Testis (tissue), 3 donors: ENCODE data around the gene VIPR1. TPM values are rescaled to one million over a fixed set of nuclear protein-coding genes. Genes with fewer than 3 reads are reported as not detected.

Experiments used
- DNase-seq: peaks from one replicate; pipeline ENCODE4 v3.0.0-alpha.2; 2019
- H3K27ac ChIP-seq, 2 donors: fragments of 200-600 bp; sonication (generic); one replicate each; pipeline ENCODE4 v1.5.1; 2019
- H3K27me3 ChIP-seq: fragments of 200-600 bp; sonication (generic); one replicate; pipeline ENCODE4 v1.5.1; 2019
- H3K36me3 ChIP-seq: fragments of 200-600 bp; sonication (generic); one replicate; pipeline ENCODE4 v1.5.1; 2017; ENCODE audit warnings: low read depth; ENCODE audit errors: missing control alignments
- H3K4me1 ChIP-seq: fragments of 200-600 bp; sonication (generic); one replicate; pipeline ENCODE4 v1.5.1; 2019
- H3K4me3 ChIP-seq, 2 donors: fragments of 200-600 bp; sonication (generic); one replicate each; pipeline ENCODE4 v1.5.1; 2017 to 2019
- H3K9me3 ChIP-seq: fragments of 200-600 bp; sonication (generic); one replicate; pipeline ENCODE4 v1.5.1; 2017
- CTCF ChIP-seq, 3 experiments: fragments of 450-650 bp in 2 of 3; fragments of 200-600 bp in 1 of 3; sonication (generic) in 1 of 3; IDR thresholded peaks; one replicate each; pipeline ENCODE4 v1.5.1; 2016 to 2019; ENCODE audit warnings: antibody characterized with exemption in 3 of 3, mild to moderate bottlenecking in 2 of 3, moderate library complexity in 1 of 3
- POLR2A ChIP-seq: fragments of 450-650 bp; IDR thresholded peaks from one replicate; pipeline ENCODE4 v1.6.1; 2017; ENCODE audit warnings: antibody characterized with exemption, mild to moderate bottlenecking, moderate library complexity
- WGBS, 2 donors: methylation state at CpG; one replicate each; pipeline ENCODE4 v1.1.5; 2018; 5-methylcytosine and 5-hydroxymethylcytosine counted together
- intact Hi-C: fragments of 100-400 bp; cut with DNase I; formaldehyde crosslinking; loops from one replicate; pipeline ENCODE4 v1.15.1; 2023; ENCODE audit warnings: low total_unique reads
- polyA plus RNA-seq: library from polyadenylated mRNA; stranded (reverse); fragments of 350-450 nt; fragmentation: Illumina TruSeq; extraction: RNeasy Lipid Tissue Mini Kit (QIAGEN cat#74804); gene quantifications from one replicate; pipeline ENCODE4 v1.2.3, GENCODE V29; 2014; ENCODE audit warnings: low read depth, low replicate concordance; ENCODE audit not compliant: insufficient read depth
- total RNA-seq, 2 donors: library from RNA; depleted of rRNA; stranded (reverse); fragments of >200 nt; gene quantifications; one replicate each; pipeline ENCODE4 v1.2.3, GENCODE V29; 2016

Gene VIPR1
- total and polyA plus RNA-seq, 3 donors from 2014 or later, result 3.4 to 10.2 (median 4.6) TPM

- DNase-seq, result no peak
- Histone ChIP-seq H3K4me1 (no peaks in the 10 kb centered on the region), H3K27ac (no peak overlapping the region), H3K27me3 (no peaks in the 10 kb centered on the region), H3K4me3 (no peak overlapping the region), H3K36me3 (no peaks in the 10 kb centered on the region), H3K9me3 (no peaks in the 10 kb centered on the region)
- TF ChIP-seq CTCF (IDR thresholded peaks at IDR 0.05), result no peak
- TF ChIP-seq POLR2A, result no peak
- 89 to 93% methylated on average over 4 of the region's 4 CpGs for WGBS, 2 donors
- intact Hi-C loops, result no loop called here
Measured at GRCh38 chr3:42514876-42515275, 12.4 kb downstream of the VIPR1 start.

- DNase-seq, result peak; percentile 37
- Histone ChIP-seq H3K4me1 (no peaks in the 10 kb centered on the region), H3K4me3 (no peak overlapping the region), H3K36me3 (no peaks in the 10 kb centered on the region), H3K27me3 (no peaks in the 10 kb centered on the region), H3K9me3 (no peaks in the 10 kb centered on the region), H3K27ac (no peak overlapping the region)
- intact Hi-C loops, result no loop called here
- TF ChIP-seq CTCF (IDR thresholded peaks at IDR 0.05) (no peak), POLR2A (no peak)
- 87 to 95% methylated on average over 10 to 12 of the region's 12 CpGs for WGBS, 2 donors
Measured at GRCh38 chr3:42515391-42515916, 13.0 kb downstream of the VIPR1 start.

GRCh38 chr3:42515976-42516375, 13.5 kb downstream of the VIPR1 start:
- H3K4me3 ChIP-seq, result no peak overlapping the region
- H3K36me3 ChIP-seq, result no peaks in the 10 kb centered on the region
- DNase-seq, result no peak
- H3K4me1 ChIP-seq, result no peaks in the 10 kb centered on the region
- intact Hi-C loops, result no loop called here
- TF ChIP-seq POLR2A, result no peak
- TF ChIP-seq CTCF (IDR thresholded peaks at IDR 0.05), result no peak
- no peaks in the 10 kb centered on the region for H3K9me3 ChIP-seq
- 96 to 100% methylated on average over 2 of the region's 2 CpGs for whole genome bisulfite sequencing, 2 donors
- no peak overlapping the region for H3K27ac ChIP-seq
- H3K27me3 ChIP-seq, result no peaks in the 10 kb centered on the region

- DNase-seq, result no peak
- no peaks in the 10 kb centered on the region for H3K9me3 ChIP-seq
Measured at GRCh38 chr3:42516443-42516842, 14.0 kb downstream of the VIPR1 start.

More at GRCh38 chr3:42516443-42516842, 14.0 kb downstream of the VIPR1 start:
- H3K27me3 ChIP-seq, result no peaks in the 10 kb centered on the region
- WGBS, 2 donors, result 72 to 98% methylated on average over 3 to 5 of the region's 5 CpGs
- H3K4me1 ChIP-seq, result no peaks in the 10 kb centered on the region
- H3K36me3 ChIP-seq, result no peaks in the 10 kb centered on the region
- no peak overlapping the region for H3K4me3 ChIP-seq
- intact Hi-C loops, result no loop called here
- TF ChIP-seq POLR2A, result no peak
- TF ChIP-seq CTCF (IDR thresholded peaks at IDR 0.05), result no peak
- H3K27ac ChIP-seq, result no peak overlapping the region
